RWPE2 (cell line): ENCODE data around the gene PPA1.

ENCODE experiments used
- ATAC-seq: fragments of 200-7000 bp; cut with Tn5 transposase; 3 replicates; pipeline ENCODE4 v1.9.1; 2021; ENCODE audit warnings: low read depth
- DNase-seq: peaks from one replicate; pipeline ENCODE4 v3.0.0-alpha.2; 2020; ENCODE audit warnings: low spot score
- H3K27ac ChIP-seq: fragments of 450-650 bp; 2 replicates; pipeline ENCODE4 v1.5.1; 2017; ENCODE audit warnings: mild to moderate bottlenecking; ENCODE audit not compliant: poor library complexity, severe bottlenecking
- H3K27me3 ChIP-seq: fragments of 250-450 bp; sonication (Bioruptor Pico); 2 replicates; pipeline ENCODE4 v1.5.1; 2021; ENCODE audit warnings: mild to moderate bottlenecking, moderate library complexity; ENCODE audit not compliant: insufficient read depth, poor library complexity, severe bottlenecking
- H3K36me3 ChIP-seq: fragments of 250-450 bp; sonication (Bioruptor Pico); 2 replicates; pipeline ENCODE4 v1.5.1; 2020; ENCODE audit warnings: low read depth, mild to moderate bottlenecking, moderate library complexity
- H3K4me1 ChIP-seq: fragments of 250-450 bp; sonication (Bioruptor Pico); 2 replicates; pipeline ENCODE4 v1.5.1; 2021; ENCODE audit warnings: mild to moderate bottlenecking, moderate library complexity; ENCODE audit not compliant: insufficient read depth, poor library complexity, severe bottlenecking
- H3K4me3 ChIP-seq: fragments of 250-450 bp; sonication (Bioruptor Pico); 2 replicates; pipeline ENCODE4 v1.5.1; 2021; ENCODE audit warnings: mild to moderate bottlenecking, moderate library complexity; ENCODE audit not compliant: severe bottlenecking
- H3K9me3 ChIP-seq: fragments of 250-450 bp; sonication (Bioruptor Pico); 2 replicates; pipeline ENCODE4 v1.5.1; 2021; ENCODE audit warnings: mild to moderate bottlenecking, moderate library complexity; ENCODE audit not compliant: severe bottlenecking
- TF ChIP-seq, protein P1 (sequence below): fragments of 450-650 bp; IDR thresholded peaks from one replicate; pipeline ENCODE4 v1.5.1; 2017; ENCODE audit warnings: mild to moderate bottlenecking, moderate library complexity; ENCODE audit not compliant: poor library complexity, severe bottlenecking

PPA1 gene

DNA sequence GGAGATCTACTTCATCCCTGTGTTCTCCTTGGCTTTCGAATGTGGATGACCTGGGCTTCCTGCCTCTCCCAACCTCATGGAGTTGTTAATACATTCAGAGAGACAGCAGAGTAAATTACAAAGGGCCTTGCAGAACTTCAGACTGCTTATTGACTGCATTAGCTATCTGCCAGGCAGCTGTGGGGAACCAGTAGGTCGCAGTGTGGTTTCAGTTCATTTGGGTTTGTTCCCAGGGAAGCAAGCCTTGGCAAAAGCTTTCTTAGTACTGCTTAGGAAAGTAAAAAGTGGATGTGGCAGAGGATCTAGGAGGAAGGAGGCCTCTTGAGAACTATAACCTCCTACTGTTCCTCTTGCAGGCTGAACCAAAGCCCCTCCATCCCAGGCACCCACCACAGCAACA, 41.4 kb upstream of the PPA1 start:
- DNase-seq (no peak), ATAC-seq (no peak)
- Histone ChIP-seq H3K4me1 (no peaks in the 10 kb centered on the region), H3K9me3 (peaks cover 2% of the 10 kb centered on the region), H3K4me3 (no peak overlapping the region), H3K27ac (no peak overlapping the region), H3K27me3 (no peaks in the 10 kb centered on the region), H3K36me3 (no peaks in the 10 kb centered on the region)
- TF ChIP-seq, protein P1, sequence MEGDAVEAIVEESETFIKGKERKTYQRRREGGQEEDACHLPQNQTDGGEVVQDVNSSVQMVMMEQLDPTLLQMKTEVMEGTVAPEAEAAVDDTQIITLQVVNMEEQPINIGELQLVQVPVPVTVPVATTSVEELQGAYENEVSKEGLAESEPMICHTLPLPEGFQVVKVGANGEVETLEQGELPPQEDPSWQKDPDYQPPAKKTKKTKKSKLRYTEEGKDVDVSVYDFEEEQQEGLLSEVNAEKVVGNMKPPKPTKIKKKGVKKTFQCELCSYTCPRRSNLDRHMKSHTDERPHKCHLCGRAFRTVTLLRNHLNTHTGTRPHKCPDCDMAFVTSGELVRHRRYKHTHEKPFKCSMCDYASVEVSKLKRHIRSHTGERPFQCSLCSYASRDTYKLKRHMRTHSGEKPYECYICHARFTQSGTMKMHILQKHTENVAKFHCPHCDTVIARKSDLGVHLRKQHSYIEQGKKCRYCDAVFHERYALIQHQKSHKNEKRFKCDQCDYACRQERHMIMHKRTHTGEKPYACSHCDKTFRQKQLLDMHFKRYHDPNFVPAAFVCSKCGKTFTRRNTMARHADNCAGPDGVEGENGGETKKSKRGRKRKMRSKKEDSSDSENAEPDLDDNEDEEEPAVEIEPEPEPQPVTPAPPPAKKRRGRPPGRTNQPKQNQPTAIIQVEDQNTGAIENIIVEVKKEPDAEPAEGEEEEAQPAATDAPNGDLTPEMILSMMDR, result no peak

DNA sequence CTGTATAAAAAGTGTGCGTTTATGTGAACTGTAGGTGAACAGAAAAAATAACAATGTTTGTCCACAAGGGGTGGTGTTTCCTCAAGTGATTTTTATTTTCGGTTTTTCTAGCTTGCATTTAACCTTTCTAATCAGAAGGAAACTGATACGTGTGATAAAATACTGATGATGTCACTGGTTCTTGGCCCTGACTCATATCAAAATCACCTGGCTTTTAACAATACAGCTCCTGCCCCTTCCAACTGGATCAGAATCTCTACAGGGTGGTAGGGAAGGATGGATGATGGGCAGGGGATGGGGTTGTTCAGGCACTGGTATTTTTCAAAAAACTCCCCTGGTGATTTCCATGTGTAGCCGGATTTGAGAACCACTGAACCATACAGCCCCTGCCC, 39.7 kb upstream of the PPA1 start:
- DNase-seq, result no peak
- Histone ChIP-seq H3K9me3 (peaks cover 2% of the 10 kb centered on the region), H3K4me3 (no peak overlapping the region), H3K4me1 (peaks cover under 1% of the 10 kb centered on the region), H3K27me3 (no peaks in the 10 kb centered on the region), H3K36me3 (no peaks in the 10 kb centered on the region), H3K27ac (no peak overlapping the region)
- TF ChIP-seq, protein P1, result peak; percentile 68
- peak; percentile 55 for ATAC-seq

DNA sequence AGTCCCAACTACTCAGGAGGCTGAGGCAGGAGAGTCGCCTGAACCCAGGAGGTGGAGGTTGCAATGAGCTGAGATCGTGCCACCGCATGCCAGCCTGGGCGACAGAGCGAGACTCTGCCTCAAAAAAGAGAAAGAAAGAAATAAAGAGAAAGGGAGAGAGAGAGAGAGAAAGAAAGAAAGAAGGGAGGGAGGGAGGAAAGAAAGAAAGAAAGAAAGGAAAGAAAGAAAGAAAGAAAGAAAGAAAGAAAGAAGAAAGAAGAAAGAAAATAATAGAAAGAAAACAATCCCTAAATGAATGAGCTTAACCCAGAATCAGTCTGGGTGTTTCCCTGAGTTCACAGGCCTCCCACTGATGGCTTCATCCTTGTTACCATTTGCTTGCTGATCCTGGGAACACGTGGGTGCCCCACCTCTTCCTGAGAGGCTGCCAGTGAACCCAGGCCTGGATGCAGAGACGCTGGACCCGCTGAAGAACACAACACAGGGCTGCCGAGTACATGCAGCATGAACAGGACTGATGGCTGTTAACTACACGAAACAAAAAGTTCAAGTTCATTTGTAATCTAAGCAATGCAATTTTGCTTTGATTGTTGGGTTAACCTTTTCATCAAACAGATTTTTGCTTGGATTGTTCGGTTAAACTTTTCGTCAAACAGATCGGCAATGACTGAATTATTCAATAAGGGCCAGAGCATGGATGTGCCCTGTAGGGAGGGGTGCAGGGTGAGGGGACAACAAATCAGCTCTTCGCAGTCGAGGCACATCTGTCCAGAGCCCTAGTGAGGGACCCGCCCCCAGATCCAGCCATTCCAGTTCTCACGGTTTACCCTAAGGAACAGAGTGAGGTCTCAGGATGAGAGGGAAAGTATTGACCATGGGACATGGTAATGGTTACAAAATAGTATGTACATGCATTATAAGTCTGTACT, 39.0 kb upstream of the PPA1 start:
- peaks cover 2% of the 10 kb centered on the region for H3K9me3 ChIP-seq
- no peaks in the 10 kb centered on the region for H3K27me3 ChIP-seq
- TF ChIP-seq, protein P1, result no peak
- peaks cover 8% of the 10 kb centered on the region for H3K4me1 ChIP-seq
- H3K27ac ChIP-seq, result no peak overlapping the region
- no peak for ATAC-seq
- H3K4me3 ChIP-seq, result no peak overlapping the region
- no peak for DNase-seq
- H3K36me3 ChIP-seq, result no peaks in the 10 kb centered on the region

DNA sequence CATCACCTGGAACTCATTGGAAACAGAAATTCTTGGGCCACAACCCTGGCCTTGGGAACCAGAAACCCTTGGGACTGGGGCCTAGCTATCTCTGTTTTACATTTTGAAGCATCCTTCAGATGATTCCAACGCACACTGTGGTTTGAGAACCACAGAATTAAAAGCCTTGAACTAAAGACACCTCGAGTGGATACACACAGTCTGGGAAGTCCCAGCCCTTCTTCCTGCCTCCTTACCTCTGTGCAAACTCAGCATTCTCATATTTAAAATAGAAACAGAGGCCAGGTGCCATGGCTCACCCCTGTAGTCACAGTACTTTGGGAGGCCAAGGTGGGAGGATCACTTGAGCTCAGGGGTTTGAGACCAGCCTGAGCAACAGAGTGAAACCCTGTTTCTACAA, 37.7 kb upstream of the PPA1 start:
- peaks cover 16% of the 10 kb centered on the region for H3K4me1 ChIP-seq
- TF ChIP-seq, protein P1, result no peak
- ATAC-seq (no peak), DNase-seq (no peak)
- no peaks in the 10 kb centered on the region for H3K36me3 ChIP-seq
- no peak overlapping the region for H3K4me3 ChIP-seq
- no peak overlapping the region for H3K27ac ChIP-seq
- peaks cover 2% of the 10 kb centered on the region for H3K9me3 ChIP-seq
- H3K27me3 ChIP-seq, result no peaks in the 10 kb centered on the region

DNA sequence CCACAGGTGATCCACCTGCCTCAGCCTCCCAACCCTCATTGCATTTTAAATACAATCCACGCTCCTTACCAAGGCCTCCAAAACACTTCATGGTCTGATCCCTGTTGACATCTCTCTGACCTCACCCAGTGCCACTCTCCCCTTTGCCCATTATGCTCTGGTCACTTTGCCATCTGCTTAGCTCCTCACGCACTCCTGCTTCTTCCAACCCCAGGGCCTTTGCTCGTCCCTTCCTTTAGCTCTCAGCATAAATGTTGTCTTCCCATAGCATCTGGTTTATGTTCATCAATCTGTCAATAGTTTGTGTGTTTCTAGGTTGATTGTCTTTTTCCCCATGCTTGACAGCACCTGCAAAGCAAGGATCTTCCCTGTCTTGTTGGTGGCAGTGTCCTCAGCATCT, 36.5 kb upstream of the PPA1 start:
- H3K4me3 ChIP-seq, result no peak overlapping the region
- no peaks in the 10 kb centered on the region for H3K27me3 ChIP-seq
- H3K9me3 ChIP-seq, result no peaks in the 10 kb centered on the region
- ATAC-seq (no peak), DNase-seq (no peak)
- H3K4me1 ChIP-seq, result peaks cover 16% of the 10 kb centered on the region
- H3K36me3 ChIP-seq, result no peaks in the 10 kb centered on the region
- TF ChIP-seq, protein P1, result no peak
- no peak overlapping the region for H3K27ac ChIP-seq
